Smooth muscle cell (in vitro differentiated cells): ENCODE results near the gene PTPRU. TPM values are rescaled to one million over a fixed set of nuclear protein-coding genes. Genes with fewer than 3 reads are reported as not detected.

ENCODE experiments used
- DNase-seq: peaks from one replicate; lab custom pipeline; 2025; ENCODE audit not compliant: unreplicated experiment; lab: John Stamatoyannopoulos, UW
- H2AFZ ChIP-seq: fragments of 200-600 bp; sonication (generic); 2 replicates; pipeline ENCODE4 v1.6.0; 2016; ENCODE audit warnings: antibody characterized with exemption, low read depth, mild to moderate bottlenecking
- H3F3A ChIP-seq: fragments of 200-600 bp; sonication (generic); 2 replicates; pipeline ENCODE4 v1.6.0; 2017; ENCODE audit warnings: antibody characterized with exemption, low read depth
- H3K27ac ChIP-seq: fragments of 200-600 bp; sonication (generic); 2 replicates; pipeline ENCODE4 v1.5.1; 2016; ENCODE audit warnings: low read depth, mild to moderate bottlenecking
- H3K27me3 ChIP-seq: fragments of 200-600 bp; sonication (generic); 2 replicates; pipeline ENCODE4 v1.6.1; 2016; ENCODE audit warnings: low read depth, mild to moderate bottlenecking
- H3K36me3 ChIP-seq: fragments of 200-600 bp; sonication (generic); 2 replicates; pipeline ENCODE4 v1.5.1; 2016; ENCODE audit warnings: low read depth
- H3K4me1 ChIP-seq: fragments of 200-600 bp; sonication (generic); 2 replicates; pipeline ENCODE4 v1.5.1; 2016; ENCODE audit warnings: low read depth
- H3K4me2 ChIP-seq: fragments of 200-600 bp; sonication (generic); 2 replicates; pipeline ENCODE4 v1.6.0; 2016; ENCODE audit warnings: mild to moderate bottlenecking
- H3K4me3 ChIP-seq: fragments of 200-600 bp; sonication (generic); 2 replicates; pipeline ENCODE4 v1.5.1; 2016; ENCODE audit warnings: mild to moderate bottlenecking
- H3K79me2 ChIP-seq: fragments of 200-600 bp; sonication (generic); 2 replicates; pipeline ENCODE4 v1.6.0; 2016; ENCODE audit warnings: low read depth, mild to moderate bottlenecking
- H3K9ac ChIP-seq: fragments of 200-600 bp; sonication (generic); 2 replicates; pipeline ENCODE4 v1.6.0; 2016; ENCODE audit warnings: low read depth
- H3K9me3 ChIP-seq: fragments of 200-600 bp; sonication (generic); replicated peaks from 2 replicates; pipeline ENCODE4 v1.5.1; 2016; ENCODE audit warnings: low read depth
- H4K20me1 ChIP-seq: fragments of 200-600 bp; sonication (generic); 2 replicates; pipeline ENCODE4 v1.6.0; 2016; ENCODE audit warnings: low read depth
- WGBS: methylation state at CpG from one replicate; pipeline ENCODE4 v1.1.7; 2016; ENCODE audit warnings: low lambda C conversion rate; 5-methylcytosine and 5-hydroxymethylcytosine counted together
- polyA plus RNA-seq: library from polyadenylated mRNA; unstranded; fragments of >200 nt; fragmentation: Nextera tagmentation; extraction: Ambion mirVana; gene quantifications from 2 replicates; pipeline ENCODE4 v1.2.1, GENCODE V29; 2016
- total RNA-seq: library from RNA; depleted of rRNA; stranded (reverse); fragments of >200 nt; gene quantifications from 2 replicates; pipeline ENCODE4 v1.2.3, GENCODE V29; 2014
- TF ChIP-seq, protein P1 (sequence below): fragments of 200-600 bp; sonication (generic); IDR thresholded peaks from 2 replicates; pipeline ENCODE4 v1.5.1; 2017; ENCODE audit warnings: borderline replicate concordance, mild to moderate bottlenecking, antibody characterized with exemption; ENCODE audit not compliant: insufficient read depth, poor library complexity, severe bottlenecking

PTPRU gene
- total and polyA plus RNA-seq, 2 experiments from 2014 or later = 41.1 to 67.8 TPM

GRCh38 chr1:29354511-29355098, 118.3 kb downstream of the PTPRU start:
- TF ChIP-seq, protein P1, sequence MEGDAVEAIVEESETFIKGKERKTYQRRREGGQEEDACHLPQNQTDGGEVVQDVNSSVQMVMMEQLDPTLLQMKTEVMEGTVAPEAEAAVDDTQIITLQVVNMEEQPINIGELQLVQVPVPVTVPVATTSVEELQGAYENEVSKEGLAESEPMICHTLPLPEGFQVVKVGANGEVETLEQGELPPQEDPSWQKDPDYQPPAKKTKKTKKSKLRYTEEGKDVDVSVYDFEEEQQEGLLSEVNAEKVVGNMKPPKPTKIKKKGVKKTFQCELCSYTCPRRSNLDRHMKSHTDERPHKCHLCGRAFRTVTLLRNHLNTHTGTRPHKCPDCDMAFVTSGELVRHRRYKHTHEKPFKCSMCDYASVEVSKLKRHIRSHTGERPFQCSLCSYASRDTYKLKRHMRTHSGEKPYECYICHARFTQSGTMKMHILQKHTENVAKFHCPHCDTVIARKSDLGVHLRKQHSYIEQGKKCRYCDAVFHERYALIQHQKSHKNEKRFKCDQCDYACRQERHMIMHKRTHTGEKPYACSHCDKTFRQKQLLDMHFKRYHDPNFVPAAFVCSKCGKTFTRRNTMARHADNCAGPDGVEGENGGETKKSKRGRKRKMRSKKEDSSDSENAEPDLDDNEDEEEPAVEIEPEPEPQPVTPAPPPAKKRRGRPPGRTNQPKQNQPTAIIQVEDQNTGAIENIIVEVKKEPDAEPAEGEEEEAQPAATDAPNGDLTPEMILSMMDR = no peak
- H3K9me3 ChIP-seq = no peaks in the 10 kb centered on the region

GRCh38 chr1:29355375-29355774, 119.1 kb downstream of the PTPRU start:
- Histone ChIP-seq H3K4me3 (no peak overlapping the region), H3K9ac (no peak overlapping the region), H2AFZ (no peak overlapping the region), H3K4me2 (no peak overlapping the region), H4K20me1 (no peaks in the 10 kb centered on the region), H3K4me1 (no peaks in the 10 kb centered on the region), H3K27ac (no peak overlapping the region), H3K79me2 (no peaks in the 10 kb centered on the region), H3F3A (no peaks in the 10 kb centered on the region), H3K27me3 (peaks cover 21% of the 10 kb centered on the region), H3K36me3 (no peaks in the 10 kb centered on the region), H3K9me3 (no peaks in the 10 kb centered on the region)
- no peak for DNase-seq
- TF ChIP-seq, protein P1 = no peak
- WGBS = 90% methylated on average over 6 of the region's 6 CpGs

More at GRCh38 chr1:29354511-29355098, 118.3 kb downstream of the PTPRU start:
- H3K4me3 ChIP-seq = no peak overlapping the region
- 84% methylated on average over 8 of the region's 8 CpGs for WGBS
- H3K9ac ChIP-seq = no peak overlapping the region
- H3K4me2 ChIP-seq = no peak overlapping the region
- H2AFZ ChIP-seq = no peak overlapping the region
- H3K27me3 ChIP-seq = peaks cover 21% of the 10 kb centered on the region
- no peaks in the 10 kb centered on the region for H3K4me1 ChIP-seq
- no peaks in the 10 kb centered on the region for H4K20me1 ChIP-seq
- no peak for DNase-seq
- no peak overlapping the region for H3K27ac ChIP-seq
- no peaks in the 10 kb centered on the region for H3K36me3 ChIP-seq
- H3K79me2 ChIP-seq = no peaks in the 10 kb centered on the region
- H3F3A ChIP-seq = no peaks in the 10 kb centered on the region

DNA sequence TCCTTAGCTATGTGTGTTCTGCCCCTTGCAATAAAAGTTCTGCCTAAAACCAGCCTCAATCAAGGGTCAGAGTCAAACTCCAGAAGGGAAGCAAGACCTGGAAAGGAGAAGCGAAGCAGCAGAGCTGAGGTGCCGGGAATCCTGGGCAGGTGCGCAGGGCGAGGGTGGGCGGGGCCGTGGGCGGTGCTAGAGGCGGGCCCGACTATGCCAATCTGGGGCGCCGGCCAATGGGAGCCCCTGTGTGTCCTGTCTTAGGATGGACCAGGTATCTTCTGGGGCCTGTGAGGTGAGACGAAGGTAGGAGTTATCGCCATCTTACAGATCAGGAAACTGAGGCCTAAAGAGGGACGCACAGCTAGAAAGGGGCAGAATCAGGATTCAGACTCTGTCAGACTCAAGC, 120.3 kb downstream of the PTPRU start:
- Histone ChIP-seq H3K36me3 (no peaks in the 10 kb centered on the region), H2AFZ (no peak overlapping the region), H3K4me1 (no peaks in the 10 kb centered on the region), H3K27ac (no peak overlapping the region), H3K27me3 (peaks cover 9% of the 10 kb centered on the region), H3K4me3 (no peak overlapping the region), H3F3A (no peaks in the 10 kb centered on the region), H3K4me2 (no peak overlapping the region), H4K20me1 (no peaks in the 10 kb centered on the region), H3K9me3 (no peaks in the 10 kb centered on the region), H3K9ac (no peak overlapping the region), H3K79me2 (no peaks in the 10 kb centered on the region)
- DNase-seq = no peak
- WGBS = 50% methylated on average over 14 of the region's 14 CpGs
- TF ChIP-seq, protein P1 = no peak

DNA sequence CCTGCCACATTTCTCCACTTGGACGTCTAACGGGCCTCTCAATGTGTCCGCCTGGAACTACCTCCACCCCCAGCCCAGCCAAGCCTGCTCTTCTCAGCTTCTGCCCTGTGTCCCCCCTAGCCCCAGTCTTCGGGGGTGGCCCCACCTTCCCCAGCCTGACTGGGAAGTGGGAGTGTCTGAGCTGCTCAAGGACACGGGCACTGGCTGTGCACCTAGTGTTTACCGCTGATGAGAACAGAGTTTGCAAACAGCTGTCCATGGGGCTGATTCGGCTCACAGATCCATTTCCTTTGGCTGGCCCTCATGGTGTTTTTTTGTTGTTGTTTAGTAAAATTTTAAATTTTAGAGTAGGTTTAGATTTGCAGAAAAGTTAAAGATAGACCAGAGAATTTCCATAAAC, 121.1 kb downstream of the PTPRU start:
- Histone ChIP-seq H2AFZ (no peak overlapping the region), H3K79me2 (no peaks in the 10 kb centered on the region)
- WGBS = 79% methylated on average over 7 of the region's 7 CpGs

More for the DNA sequence above, 121.1 kb downstream of the PTPRU start:
- no peak overlapping the region for H3K4me2 ChIP-seq
- no peaks in the 10 kb centered on the region for H3K4me1 ChIP-seq
- no peak overlapping the region for H3K4me3 ChIP-seq
- no peak overlapping the region for H3K27ac ChIP-seq
- H3K9ac ChIP-seq = no peak overlapping the region
- peaks cover 1% of the 10 kb centered on the region for H3K27me3 ChIP-seq
- TF ChIP-seq, protein P1 = no peak
- no peaks in the 10 kb centered on the region for H4K20me1 ChIP-seq
- no peaks in the 10 kb centered on the region for H3K9me3 ChIP-seq
- no peak for DNase-seq
- no peaks in the 10 kb centered on the region for H3F3A ChIP-seq
- no peaks in the 10 kb centered on the region for H3K36me3 ChIP-seq
